Measurements from ENCODE around the gene PNMA8A.
"Not testable (repeated sequence)": the region's sequence is repeated elsewhere in the genome, so short reads cannot be mapped to it uniquely, and the experiment has no call there.

The PNMA8A gene

GRCh38 chr19:46442808-46443450, 28.4 kb downstream of the PNMA8A start:
- intact Hi-C loops (cut with DNase I), result no loop called here
- DNase-seq, result no peak

- intact Hi-C loops (cut with DNase I), result no loop called here
- no peak for DNase-seq
Observed at GRCh38 chr19:46441866-46442265, 29.5 kb downstream of the PNMA8A start.

GRCh38 chr19:46435689-46436088, 35.7 kb downstream of the PNMA8A start:
- DNase-seq; intact Hi-C loops (cut with DNase I): not testable (repeated sequence)

- DNase-seq, result peak in 38 of 42 donors; percentile 32 to 90 (median 65)
- intact Hi-C loops (cut with DNase I), result no loop called here
Observed at GRCh38 chr19:46435009-46435408, 36.4 kb downstream of the PNMA8A start.

- intact Hi-C loops (cut with DNase I); DNase-seq: not testable (repeated sequence)
Observed at GRCh38 chr19:46433470-46433869, 37.9 kb downstream of the PNMA8A start.

- DNase-seq, result no peak
- intact Hi-C loops (cut with DNase I), result no loop called here
Observed at GRCh38 chr19:46431824-46432223, 39.5 kb downstream of the PNMA8A start.

GRCh38 chr19:46429999-46430398, 41.4 kb downstream of the PNMA8A start:
- no peak for DNase-seq
- intact Hi-C loops (cut with DNase I), result no loop called here

- intact Hi-C loops (cut with DNase I), result no loop called here
- DNase-seq, result peak; percentile 78 to 95 (median 90)
Observed at GRCh38 chr19:46428239-46429135, 42.9 kb downstream of the PNMA8A start, which contains the start of gene PNMA8C. PNMA8C (minus strand) TSS chr19:46428936; CDS start chr19:46428359, 577 bp downstream.

- DNase-seq, result peak in 10 of 42 donors; percentile 14 to 53 (median 38)
- intact Hi-C loops (cut with DNase I), result no loop called here
Observed at GRCh38 chr19:46427518-46428045, 43.8 kb downstream of the PNMA8A start.

GRCh38 chr19:46426506-46427162, 44.7 kb downstream of the PNMA8A start:
- DNase-seq, result peak; percentile 42 to 92 (median 82)
- intact Hi-C loops (cut with DNase I), result no loop called here

- intact Hi-C loops (cut with DNase I), result no loop called here
- peak in 12 of 42 donors; percentile 23 to 63 (median 40) for DNase-seq
Observed at GRCh38 chr19:46426035-46426505, 45.3 kb downstream of the PNMA8A start.

GRCh38 chr19:46423188-46423587, 48.2 kb downstream of the PNMA8A start:
- DNase-seq, result no peak
- intact Hi-C loops (cut with DNase I), result no loop called here

- DNase-seq, result no peak
- intact Hi-C loops (cut with DNase I), result no loop called here
Observed at GRCh38 chr19:46422344-46422743, 49.0 kb downstream of the PNMA8A start.

GRCh38 chr19:46420056-46420455, 51.3 kb downstream of the PNMA8A start:
- intact Hi-C loops (cut with DNase I), result no loop called here
- no peak for DNase-seq

All from head of caudate nucleus (tissue), 42 donors.